CMK (cell line): Measurements from ENCODE around the gene TSPEAR.
"Not testable (repeated sequence)": the region's sequence is repeated elsewhere in the genome, so short reads cannot be mapped to it uniquely, and the experiment has no call there.

Experiments
- DNase-seq: peaks from one replicate; pipeline ENCODE4 v3.0.0-alpha.2; 2010; ENCODE audit warnings: low read depth

TSPEAR gene

DNA sequence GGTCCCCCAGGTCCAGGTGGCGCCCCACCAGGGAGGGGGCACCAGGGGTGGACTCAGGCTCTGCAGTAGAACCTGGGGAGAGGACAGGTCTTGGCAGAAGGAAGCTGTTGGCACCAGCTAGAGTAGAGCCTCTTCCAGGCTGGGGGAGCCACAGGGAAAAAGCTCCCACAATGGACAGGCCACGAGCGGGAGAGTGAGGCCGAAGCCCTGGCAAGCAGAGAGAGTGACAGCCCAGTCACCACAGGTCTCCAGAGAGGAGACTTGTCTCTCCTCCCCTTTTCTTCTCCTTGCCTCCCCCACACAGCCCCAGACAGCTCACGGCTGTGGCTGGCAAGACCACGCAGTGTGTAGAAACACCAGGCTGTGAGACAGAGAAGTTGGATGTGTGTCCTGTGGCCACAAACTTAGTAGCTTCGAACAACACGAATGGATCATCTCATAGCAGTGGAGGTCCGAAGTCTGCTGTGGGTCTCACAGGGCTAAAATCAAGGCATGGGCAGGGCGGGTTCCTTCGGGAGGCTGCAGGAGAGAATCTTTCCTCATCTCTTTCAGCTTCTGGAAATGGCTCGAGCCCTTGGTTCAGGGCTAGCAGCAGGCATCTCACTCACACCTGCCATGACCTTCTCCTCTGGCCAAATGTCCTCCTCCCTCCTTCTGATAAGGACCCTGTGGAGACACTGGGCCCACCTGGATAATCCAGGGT is 60.2 kb downstream of the TSPEAR start:
- DNase-seq = no peak

DNA sequence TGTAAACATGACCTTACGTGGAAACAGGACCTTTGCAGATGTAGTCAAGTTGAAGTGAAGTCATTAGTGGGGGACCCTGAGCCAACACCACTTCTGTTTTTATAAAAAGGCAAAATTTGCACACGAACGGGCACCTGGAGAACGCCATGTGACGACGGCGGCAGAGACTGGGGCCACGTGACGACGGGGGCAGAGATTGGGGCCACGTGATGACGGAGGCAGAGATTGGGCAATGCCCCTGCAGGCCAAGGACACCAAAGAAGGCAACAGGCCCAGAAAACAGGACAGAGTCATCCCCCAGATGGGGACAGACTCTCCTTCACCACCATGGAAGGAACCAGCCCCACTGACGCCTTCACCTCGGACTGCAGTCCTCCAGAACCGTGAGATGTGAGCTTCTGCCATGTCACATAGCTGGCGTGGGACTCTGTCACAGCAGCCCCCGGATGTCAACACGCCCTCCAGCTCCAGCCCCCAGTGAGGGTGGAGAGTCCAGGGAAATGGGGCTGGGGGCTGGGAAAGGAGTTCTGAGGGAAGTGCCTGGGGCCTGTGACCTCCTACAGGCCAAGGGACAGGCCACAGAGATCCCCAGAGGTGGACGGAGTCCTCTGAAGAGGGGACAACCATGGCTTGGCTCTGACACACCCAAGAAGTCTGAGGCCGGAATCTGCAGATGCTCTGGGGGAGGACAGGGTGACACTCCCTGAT is 61.0 kb downstream of the TSPEAR start:
- DNase-seq = no peak

DNA sequence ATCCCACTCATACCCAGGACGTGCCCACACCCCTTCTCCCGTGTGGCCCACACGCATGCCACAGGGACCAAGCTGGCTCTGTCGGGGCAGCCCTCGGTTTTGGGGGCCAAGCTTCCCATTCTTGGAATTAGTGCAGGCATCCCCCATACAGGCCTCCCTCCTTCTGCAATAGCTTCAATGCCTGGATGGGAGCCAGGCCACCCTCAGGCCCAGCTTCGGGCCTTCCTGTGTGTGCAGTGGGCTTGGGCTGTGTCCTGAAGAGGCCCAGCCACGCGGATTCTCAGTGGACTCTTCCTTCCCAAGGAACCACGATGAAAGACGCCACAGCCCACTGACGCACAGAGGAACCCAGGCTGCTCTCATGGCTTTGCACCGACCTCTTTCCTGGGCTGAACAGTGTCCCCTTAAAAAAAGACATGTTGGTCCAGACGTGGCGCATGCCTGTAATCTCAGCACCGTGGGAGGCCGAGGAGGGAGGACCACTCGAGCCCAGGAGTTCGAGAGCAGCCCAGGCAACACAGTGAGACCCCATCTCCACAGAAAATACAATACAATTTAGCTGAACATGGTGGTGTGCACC is 61.8 kb downstream of the TSPEAR start:
- no peak for DNase-seq

DNA sequence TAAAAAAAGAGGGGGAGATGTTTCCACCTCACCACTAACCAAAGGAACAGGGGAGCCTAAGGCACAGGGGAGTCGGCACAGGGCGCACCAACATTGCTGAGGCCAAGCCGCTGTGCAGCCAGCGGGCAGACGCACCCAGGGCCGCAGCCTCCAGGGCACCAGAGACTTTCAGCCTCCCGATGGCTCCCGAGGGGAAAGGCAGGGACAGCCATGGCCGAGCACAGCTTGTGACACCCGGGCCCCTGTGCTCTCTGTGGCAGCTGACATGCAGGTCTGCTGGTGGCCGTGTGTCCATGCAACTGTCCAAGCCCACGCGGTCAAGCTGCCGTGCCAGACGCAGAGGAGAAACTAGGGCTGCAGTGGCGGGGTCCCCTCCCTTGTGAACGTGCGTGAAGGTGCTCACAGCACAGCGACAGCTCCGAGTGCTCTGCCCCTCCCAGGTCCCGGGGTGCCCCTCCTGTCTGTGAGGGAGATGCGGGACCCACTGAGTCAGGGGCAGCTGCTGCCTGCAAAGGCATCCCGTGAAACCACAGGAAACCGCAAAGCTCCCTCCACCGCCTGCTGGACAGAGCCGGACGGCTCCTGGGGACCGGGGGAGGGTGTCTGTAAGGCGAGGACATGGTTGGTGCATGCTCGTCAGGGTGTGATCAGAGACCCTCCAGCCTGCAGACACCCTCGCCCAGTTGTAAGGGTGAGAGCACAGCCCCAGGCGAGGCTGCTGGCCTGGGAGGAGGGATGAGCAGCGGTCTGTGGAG is 62.6 kb downstream of the TSPEAR start:
- no peak for DNase-seq

DNA sequence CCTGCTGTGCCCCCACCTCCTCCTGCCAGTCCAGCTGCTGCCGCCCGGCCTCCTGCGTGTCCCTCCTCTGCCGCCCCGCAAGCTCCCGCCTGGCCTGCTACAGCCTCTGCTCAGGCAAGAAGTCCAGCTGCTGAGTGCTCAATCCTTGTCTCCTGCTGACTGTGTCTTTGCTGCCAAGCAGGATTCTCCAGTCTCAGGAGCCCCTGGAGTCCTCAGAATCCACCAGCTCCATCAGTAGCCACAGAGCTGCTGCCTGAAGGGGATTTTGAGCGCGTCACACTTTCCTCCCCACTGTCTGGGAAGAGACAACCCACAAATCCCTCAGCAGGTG is 64.2 kb downstream of the TSPEAR start:
- no peak for DNase-seq

DNA sequence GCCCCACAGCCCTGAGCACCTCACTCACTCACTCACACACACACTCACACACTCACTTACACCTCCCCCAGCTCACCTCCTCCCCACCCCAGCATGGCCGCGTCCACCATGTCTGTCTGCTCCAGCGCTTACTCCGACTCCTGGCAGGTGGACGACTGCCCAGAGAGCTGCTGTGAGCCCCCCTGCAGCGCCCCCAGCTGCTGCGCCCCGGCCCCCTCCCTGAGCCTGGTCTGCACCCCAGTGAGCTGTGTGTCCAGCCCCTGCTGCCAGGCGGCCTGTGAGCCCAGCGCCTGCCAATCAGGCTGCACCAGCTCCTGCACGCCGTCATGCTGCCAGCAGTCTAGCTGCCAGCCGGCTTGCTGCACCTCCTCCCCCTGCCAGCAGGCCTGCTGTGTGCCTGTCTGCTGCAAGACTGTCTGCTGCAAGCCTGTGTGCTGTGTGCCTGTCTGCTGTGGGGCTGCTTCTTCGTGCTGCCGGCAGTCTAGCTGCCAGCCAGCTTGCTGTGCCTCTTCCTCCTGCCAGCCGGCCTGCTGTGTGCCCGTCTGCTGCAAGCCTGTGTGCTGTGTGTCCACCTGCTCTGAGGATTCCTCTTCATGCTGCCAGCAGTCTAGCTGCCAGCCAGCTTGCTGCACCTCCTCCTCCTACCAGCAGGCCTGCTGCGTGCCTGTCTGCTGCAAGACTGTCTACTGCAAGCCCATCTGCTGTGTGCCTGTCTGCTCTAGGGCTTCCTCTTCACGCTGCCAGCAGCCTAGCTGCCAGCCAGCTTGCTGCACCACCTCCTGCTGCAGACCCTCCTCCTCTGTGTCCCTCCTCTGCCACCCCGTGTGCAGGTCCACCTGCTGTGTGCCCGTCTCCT is 64.8 kb downstream of the TSPEAR start, which contains the start of gene KRTAP10-11:
Gene KRTAP10-11 (plus strand): TSS at position 49 of the 856 bp plus-strand sequence. CDS start 45 bp downstream, at position 94.
- DNase-seq = not testable (repeated sequence)

DNA sequence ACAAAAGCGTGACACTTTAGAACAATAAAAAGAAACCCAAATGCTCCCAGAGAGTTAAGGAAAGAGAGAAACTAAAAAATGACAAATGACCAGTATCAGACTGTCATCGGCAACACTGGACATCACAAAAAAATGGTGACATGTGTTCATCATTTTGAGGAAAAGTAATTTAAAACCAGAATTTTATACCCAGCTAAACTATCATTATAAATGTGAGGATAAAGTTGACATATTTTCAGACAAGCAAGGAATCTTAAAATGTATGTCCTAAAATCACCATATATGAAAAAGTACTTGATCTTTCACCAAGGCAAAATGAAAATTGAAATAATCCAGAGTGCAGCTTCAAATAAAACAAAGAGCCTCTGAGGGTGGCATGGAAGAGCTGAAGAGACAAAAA is 66.5 kb downstream of the TSPEAR start:
- no peak for DNase-seq

DNA sequence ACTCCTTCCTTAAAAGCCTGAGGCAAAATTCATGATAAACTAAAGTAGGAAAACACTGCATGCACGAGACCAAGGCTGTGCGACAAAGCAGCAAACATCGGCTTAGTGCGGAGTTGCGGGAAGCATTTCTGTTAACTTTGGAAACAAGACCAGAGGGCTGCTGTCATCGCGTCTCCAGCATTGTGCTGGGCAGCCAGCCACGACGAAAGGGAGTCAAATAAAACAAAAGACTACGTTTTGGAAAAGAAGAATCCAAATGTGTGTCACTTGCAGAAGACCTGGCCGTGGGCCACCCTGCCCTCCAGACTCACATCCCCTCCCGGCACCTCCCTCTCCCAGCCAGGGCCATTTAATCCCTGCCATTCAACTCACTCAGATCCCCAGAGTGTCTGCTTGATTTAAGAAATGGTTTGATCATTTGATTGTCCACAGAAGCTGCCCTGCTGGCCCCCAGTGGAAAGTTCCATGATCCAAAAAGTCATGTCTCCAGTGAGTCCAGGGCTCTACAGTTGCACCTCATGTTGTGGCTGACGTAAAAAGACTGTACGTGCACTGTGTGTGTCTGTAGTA is 67.5 kb downstream of the TSPEAR start:
- DNase-seq = no peak

DNA sequence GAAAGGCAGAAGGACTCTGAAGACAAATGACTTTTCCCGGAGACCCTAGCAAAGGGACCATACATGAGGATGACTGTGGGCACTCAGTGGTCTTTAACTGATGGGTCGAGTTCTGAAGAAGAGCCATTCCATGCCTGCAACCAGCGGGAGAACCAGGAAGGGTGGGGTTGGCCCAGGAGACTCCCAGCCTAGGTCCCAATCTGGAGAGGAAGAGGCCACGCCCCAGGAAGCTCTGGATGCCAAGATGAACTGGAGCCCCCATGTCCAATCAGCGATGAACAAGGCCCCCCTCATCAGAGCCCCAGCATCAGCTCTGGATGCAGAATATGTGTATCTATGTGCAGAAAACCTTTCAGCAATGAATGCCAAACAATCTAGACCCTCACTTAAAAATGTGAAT is 70.6 kb downstream of the TSPEAR start:
- DNase-seq = no peak

DNA sequence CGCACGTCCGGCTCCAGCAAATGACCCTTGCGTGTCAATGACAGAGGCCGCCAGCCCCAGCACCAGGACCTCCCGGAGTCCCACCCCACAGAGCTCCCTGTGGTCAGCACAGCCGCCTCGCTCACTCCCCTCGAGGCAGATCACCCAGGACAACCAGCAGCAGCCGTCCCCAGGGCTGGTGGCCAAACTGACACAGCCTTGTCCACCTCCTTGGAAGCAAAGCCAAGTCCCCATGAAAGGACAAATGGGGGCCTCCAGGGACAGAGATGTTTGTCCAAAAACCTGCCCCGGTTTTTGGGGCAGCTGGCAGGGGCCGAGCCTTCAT is 72.1 kb downstream of the TSPEAR start:
- DNase-seq = no peak

DNA sequence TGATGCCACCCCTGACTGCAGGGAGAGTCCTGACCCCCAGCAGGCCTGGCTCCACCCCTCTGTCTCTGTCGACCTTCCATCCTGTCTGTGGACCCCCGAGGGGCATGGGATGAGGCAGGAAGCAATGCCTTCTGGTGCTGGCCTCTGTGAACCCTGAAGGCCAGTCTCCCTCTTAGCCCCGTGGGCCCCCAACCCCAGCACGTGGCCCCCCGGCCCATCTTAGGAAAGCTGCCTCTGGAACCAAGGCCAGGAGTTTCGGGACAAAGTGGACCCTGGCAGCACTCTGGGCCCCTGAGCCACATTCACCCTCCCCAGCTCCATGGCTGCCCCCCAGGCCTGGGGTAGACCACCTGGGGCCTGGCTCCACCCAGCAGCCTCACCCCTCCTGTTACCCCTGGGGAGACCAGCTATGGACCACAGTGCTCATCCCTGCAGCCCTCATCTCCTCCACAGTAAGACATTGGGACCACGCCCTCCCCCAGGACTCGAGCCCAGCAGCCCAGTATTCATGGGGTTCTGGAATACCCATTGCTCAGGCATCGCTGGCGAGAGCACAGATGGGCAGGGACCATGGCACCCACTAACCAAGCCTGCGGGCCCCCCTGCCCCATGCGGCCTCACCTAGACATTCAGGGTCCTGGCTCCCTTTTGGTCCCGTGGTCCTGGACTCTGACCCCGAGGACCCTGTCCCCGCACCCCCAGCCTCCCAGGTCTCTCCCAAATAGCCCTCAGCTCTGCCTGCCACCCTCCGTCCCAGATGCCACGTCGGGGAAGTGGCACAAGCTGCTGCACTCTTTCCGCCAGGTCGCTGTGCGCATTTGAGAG is 72.7 kb downstream of the TSPEAR start:
- DNase-seq = not testable (repeated sequence)

DNA sequence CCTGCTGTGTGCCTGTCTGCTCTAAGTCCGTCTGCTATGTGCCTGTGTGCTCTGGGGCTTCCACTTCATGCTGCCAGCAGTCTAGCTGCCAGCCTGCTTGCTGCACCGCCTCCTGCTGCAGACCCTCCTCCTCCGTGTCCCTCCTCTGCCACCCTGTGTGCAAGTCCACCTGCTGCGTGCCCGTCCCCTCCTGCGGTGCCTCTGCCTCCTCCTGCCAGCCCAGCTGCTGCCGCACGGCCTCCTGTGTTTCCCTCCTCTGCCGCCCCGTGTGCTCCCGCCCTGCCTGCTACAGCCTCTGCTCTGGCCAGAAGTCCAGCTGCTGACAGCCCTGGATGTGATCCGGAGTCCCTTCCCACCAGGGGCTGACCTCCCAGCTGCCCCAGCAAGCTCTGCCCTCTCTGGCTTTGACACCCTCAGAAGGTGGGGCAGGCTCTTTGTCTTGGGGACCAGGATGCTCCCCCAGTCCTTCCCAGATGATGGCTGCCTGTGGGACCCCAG is 73.5 kb downstream of the TSPEAR start:
- DNase-seq = not testable (repeated sequence)

DNA sequence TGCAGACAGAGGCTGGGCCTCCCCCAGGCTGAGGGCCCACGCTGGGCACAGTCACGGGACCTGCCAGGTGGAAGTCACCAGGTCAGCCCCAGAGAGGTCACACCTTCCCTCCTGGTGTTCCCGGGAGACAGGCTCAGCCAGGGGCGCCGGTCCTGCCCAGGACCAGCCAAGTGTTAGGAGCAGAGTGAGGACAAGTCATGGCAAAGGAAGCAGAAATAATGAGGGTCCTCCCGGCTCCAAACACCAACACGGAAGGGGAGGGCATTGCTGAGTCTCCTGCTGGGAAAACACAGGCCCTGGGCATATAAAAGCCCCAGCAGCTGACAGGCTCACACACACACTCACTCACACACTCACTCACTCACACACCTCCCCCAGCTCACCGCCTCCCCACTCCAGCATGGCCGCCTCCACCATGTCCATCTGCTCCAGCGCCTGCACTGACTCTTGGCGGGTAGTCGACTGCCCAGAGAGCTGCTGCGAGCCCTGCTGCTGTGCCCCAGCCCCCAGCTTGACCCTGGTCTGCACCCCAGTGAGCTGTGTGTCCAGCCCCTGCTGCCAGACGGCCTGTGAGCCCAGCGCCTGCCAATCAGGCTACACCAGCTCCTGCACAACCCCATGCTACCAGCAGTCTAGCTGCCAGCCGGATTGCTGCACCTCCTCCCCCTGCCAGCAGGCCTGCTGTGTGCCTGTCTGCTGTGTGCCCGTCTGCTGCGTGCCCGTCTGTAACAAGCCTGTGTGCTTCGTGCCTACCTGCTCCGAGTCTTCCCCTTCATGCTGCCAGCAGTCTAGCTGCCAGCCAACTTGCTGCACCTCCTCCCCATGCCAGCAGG is 74.1 kb downstream of the TSPEAR start, which contains the start of gene KRTAP10-10:
Gene KRTAP10-10 (plus strand): TSS at position 339 of the 833 bp plus-strand sequence. CDS start 62 bp downstream, at position 401.
- no peak for DNase-seq

DNA sequence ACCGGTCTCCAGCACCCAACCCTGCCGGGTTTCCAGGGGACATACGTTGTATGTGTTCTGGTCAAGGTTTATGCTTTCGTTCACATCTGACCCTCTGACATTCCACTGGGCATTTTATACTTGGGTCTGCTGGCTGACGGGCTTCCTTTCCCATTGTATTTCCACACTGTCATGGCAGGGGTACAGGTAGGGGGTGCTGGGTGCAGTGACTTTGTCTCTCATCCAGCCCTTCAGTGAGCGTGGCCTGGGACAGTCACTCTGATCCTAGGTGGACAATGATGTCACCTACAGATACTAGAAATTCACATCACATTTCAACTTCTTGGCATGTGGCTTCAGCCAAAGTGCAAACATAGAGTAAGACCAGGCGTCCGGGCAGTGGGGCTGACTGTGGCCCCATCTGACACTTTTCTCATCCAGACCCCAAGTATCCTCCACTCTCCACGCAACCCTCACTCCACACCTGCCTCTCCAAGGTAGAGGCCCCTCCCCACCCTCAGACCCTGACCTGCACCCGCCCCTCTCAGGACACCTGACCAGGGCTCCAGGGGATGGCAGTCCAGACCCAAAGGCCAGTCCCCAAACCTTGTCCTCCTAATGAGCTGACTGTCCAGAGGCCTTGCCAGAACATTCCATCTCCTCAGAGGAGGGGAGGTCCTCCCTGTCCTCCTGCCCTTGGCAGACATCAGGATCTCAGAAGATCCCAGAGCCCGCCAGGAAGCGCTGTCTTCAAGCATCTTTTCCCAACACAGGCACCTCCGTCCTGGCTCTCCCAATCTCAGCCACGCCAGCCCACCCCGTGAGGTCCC is 75.0 kb downstream of the TSPEAR start:
- DNase-seq = no peak

DNA sequence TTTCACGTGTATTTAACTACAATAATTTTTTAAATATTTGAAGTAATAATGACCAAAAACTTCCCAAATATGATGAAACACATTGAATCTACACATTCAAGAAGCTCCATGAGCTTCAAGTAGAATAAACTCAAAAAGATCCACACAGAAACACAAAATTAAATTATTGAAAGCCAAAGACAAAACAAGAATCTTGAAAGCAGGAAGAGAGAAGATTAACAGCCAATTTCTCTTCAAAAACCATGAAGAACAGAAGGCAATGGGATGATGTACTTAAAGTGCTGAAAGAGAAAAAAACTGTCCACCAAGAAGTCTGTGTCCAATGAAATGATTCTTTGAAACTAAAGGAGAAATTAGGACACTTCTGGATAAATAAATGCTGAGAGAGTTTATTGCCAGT is 79.3 kb downstream of the TSPEAR start:
- DNase-seq = no peak

DNA sequence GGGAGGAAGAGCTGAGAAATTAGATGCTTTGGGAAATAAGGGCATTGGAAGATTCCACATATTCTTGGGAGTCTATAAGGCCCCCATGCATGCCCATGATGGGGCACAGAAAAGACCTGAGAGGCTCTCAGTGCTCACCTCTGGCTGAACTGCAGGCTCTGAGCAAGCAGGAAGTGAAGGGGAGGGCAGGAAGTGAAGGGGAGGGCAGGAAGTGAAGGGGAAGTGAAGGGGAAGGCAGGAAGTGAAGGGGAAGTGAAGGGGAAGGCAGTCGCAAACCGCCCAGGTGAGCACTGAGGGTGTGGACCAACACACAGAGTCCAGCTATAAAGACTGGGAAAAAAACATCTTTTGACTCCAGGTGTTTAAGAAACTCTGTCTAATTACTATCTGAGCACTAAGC is 80.9 kb downstream of the TSPEAR start:
- no peak for DNase-seq

DNA sequence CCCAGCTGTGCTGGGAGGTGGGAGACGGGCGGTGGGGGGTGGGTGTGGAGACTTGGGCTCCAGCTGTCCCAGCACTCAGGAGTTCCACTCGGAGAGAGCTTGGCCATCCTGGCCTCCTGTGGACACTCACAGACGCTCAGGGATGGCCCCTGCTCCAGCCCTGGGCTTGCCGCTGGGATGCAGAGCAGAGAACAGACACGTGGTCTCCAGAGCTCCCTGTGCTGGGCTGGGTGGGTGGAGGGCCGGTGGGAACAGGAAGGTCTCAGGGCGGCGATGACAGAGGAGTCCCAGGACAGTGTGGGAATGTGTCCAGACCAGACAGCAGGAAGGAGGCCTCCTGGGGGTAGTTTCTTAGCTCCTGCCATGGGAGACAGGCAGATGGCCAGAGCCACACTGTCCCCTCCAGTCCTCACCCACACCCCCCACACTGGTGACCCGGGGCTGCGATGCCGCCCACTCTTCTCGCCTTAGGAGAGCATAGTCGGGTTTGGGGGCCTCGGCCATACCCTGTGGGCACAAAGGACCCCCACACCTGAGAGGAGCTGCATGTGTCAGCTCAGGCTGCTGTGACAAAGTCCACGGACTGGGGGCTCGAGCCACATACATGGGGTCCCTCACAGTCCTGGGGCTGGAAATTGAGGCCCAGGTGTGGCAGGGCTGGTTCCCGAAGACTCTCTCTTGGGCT is 82.5 kb downstream of the TSPEAR start:
- DNase-seq = no peak

DNA sequence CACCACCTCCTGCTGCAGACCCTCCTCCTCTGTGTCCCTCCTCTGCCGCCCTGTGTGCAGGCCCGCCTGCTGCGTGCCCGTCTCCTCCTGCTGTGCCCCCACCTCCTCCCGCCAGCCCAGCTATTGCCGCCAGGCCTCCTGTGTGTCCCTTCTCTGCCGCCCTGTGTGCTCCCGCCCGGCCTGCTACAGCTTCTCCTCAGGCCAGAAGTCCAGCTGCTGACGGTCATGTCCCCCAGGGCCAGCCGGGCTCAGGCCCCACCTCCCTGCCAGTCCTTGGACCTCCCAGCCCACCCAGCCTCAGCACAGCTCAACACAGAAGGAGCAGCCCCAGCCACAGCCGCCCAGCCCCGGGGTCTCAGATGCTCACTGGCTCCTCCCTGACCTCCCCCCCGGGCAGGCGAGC is 83.5 kb downstream of the TSPEAR start:
- not testable (repeated sequence) for DNase-seq
